ENCODE results near the gene ZNF729.
"Not testable (repeated sequence)": the region's sequence is repeated elsewhere in the genome, so short reads cannot be mapped to it uniquely, and the experiment has no call there.

Gene ZNF729

DNA sequence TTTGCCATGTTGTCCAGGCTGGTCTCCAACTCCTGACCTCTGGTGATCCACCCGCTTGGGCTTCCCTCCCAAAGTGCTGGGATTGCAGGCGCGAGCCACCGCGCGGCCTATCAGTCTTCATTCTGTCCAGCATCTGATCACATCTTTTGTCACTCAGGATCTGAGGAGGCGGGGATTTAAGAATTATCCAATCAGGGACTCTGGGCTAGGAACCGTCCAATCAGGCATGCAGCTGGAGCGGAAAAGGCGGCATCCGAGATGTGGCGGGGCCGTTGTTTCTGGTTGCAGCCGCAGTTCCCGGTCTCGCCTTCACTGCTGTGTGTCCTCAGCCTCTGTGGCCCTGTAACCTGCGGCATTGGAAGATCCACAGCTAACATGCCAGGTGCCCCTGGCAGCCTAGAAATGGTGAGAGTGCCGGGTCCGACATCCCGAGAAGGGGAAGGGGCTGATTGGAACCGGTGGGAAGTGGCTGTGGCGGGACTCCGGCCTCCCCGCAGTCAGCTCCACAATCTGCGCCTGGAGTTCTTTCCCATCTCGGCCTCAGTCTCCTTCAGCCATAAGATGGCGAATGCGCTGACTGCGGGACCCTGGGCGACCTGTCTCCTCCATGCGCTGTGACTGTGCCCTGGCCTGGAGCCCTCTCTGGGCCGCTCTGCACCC is at the start of gene ZNF729:
Gene ZNF729 (plus strand): TSS at position 291 of the 660 bp plus-strand sequence. CDS start 85 bp downstream, at position 376.
- DNase-seq: no peak

GRCh38 chr19:22256856-22257255 is 29.4 kb upstream of the ZNF729 start:
- no peak for DNase-seq

- no peak for DNase-seq
Observed at GRCh38 chr19:22257381-22257780, 28.9 kb upstream of the ZNF729 start.

DNA sequence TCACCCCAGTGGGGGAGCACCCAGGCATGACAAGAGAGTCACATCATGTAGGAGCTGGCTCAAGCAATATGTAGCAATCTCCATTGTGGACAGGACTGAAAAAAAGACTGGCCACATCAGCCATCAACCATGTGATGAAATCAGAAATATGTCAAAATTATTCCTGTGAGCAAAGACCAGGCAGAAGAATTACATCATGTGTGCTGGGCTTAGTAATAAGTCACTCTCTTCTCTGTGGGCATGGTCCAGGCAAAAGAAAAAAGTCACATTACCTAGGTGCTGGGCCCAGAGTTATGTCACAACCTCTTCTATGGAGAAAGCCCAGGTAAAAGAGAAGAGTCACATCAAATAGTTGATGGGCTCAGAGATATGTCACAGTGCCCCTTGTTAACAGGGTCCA is 28.3 kb upstream of the ZNF729 start:
- no peak for DNase-seq

- no peak for DNase-seq
Observed at GRCh38 chr19:22260499-22260898, 25.7 kb upstream of the ZNF729 start.

GRCh38 chr19:22261596-22261995 is 24.6 kb upstream of the ZNF729 start:
- no peak for DNase-seq

DNA sequence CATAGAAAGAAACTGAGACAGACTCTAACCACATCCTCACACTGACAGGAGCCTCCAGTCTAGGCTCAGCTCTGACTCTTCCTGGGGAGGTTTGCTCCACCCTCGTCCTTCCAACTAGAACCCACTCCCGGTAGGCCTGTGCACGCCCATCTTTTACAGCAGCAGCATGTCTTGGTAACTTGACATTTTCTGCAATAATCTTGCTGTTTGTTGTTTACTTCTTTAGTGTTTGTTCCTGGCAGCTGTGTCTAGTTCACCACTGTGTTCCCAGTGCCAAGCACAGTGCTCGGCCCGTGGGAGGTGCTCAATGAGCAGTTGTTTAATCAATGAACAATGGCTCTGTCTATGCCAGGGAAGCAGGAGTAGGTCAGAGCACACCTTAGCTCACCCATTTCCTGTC is 23.1 kb upstream of the ZNF729 start:
- no peak for DNase-seq

GRCh38 chr19:22321554-22321953 is 35.3 kb downstream of the ZNF729 start:
- DNase-seq: not testable (repeated sequence)

DNA sequence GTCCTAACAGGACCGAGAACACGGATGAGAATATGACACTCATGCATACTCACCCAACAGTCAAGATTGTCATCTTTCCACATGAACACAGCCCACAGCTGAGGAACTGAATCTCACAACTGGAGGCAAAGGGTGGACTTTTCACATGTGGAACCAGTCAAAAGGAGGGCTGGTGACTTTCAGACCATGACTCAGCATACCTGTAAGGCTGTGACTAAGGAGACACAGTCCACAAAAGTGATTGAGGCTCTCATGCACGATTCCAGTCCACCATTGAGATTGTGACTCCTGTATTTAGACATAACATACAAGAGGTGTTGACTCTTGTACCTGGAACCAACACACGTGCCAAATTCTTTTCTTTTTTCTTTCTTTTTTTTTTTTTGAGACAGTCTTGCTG is 40.0 kb downstream of the ZNF729 start:
- DNase-seq: no peak

- DNase-seq: no peak
Observed at GRCh38 chr19:22327321-22327720, 41.1 kb downstream of the ZNF729 start.

GRCh38 chr19:22331521-22331920 is 45.3 kb downstream of the ZNF729 start:
- no peak for DNase-seq

- DNase-seq: no peak
Observed at GRCh38 chr19:22332924-22333323, 46.7 kb downstream of the ZNF729 start.

- DNase-seq: no peak
Observed at GRCh38 chr19:22335716-22336115, 49.5 kb downstream of the ZNF729 start.

DNA sequence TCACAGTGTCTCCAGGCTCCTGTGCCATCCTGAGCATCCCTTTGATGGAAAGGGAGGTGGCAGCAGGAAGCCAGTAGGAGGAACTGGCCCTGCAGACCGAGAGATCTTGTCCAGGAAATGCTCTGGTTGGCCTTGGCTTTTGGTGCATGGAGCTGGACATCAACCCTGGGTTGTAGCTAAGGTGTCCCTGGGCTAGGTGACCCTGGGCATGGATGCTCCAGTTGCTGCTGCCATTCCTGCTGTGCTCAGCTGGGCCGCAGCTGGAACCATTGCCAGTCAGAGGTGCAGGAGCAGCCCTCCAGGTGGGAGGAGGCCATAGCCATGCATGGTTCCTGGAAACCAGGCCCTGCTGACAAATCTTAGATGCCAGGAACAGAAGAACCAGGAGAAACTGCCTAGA is 68.4 kb downstream of the ZNF729 start:
- DNase-seq: no peak
